CD4-positive, CD25-positive, alpha-beta regulatory T cell (primary cell): ENCODE results near the gene ZBED5. TPM values are rescaled to one million over a fixed set of nuclear protein-coding genes. Genes with fewer than 3 reads are reported as not detected.
"Not testable (repeated sequence)": the region's sequence is repeated elsewhere in the genome, so short reads cannot be mapped to it uniquely, and the experiment has no call there.

Experiments
- ATAC-seq, 2 donors: fragments of 150-1000 bp; cut with Tn5 transposase; one replicate each; pipeline ENCODE4 v1.10.0; 2021; ENCODE audit warnings: low read depth in 2 of 2, moderate number of reproducible peaks in 2 of 2, moderate library complexity in 1 of 2
- DNase-seq, 3 donors: peaks; one replicate each; pipeline versions ENCODE4 v3.0.0 to v3.0.0-alpha.2; 2012 to 2022; ENCODE audit warnings: mixed read lengths in 1 of 3
- H3K27ac ChIP-seq: one replicate; pipeline ENCODE4 v1.7.0; 2013; ENCODE audit warnings: mild to moderate bottlenecking, low read length; ENCODE audit not compliant: insufficient read depth, poor library complexity, severe bottlenecking
- H3K27me3 ChIP-seq: one replicate; pipeline ENCODE4 v1.7.0; 2013; ENCODE audit warnings: low read length; ENCODE audit not compliant: control insufficient read depth, insufficient read depth
- H3K36me3 ChIP-seq: one replicate; pipeline ENCODE4 v1.7.0; 2013; ENCODE audit warnings: mild to moderate bottlenecking, low read length, moderate library complexity; ENCODE audit not compliant: control insufficient read depth, insufficient read depth
- H3K4me1 ChIP-seq: 2 replicates; pipeline ENCODE4 v1.7.0; 2013; ENCODE audit warnings: mild to moderate bottlenecking, low read length; ENCODE audit not compliant: insufficient read depth, control insufficient read depth, poor library complexity, severe bottlenecking
- H3K4me3 ChIP-seq: one replicate; pipeline ENCODE4 v1.7.0; 2013; ENCODE audit warnings: low read depth, mild to moderate bottlenecking, low read length, moderate library complexity
- H3K9me3 ChIP-seq, 2 experiments: 1 replicate in 1 of 2; 2 replicates in 1 of 2; pipeline ENCODE4 v1.7.0; 2013; ENCODE audit warnings: low read length in 2 of 2, mild to moderate bottlenecking in 1 of 2, moderate library complexity in 1 of 2; ENCODE audit not compliant: control insufficient read depth in 2 of 2
- H3K27ac Mint-ChIP-seq, 3 donors: one replicate each; pipeline ENCODE4 v1.8.0; 2020 to 2022; ENCODE audit warnings: mild to moderate bottlenecking in 3 of 3, mixed read lengths in 3 of 3, moderate library complexity in 2 of 3
- H3K27me3 Mint-ChIP-seq: one replicate; pipeline ENCODE4 v1.8.0; 2022; ENCODE audit warnings: mild to moderate bottlenecking, mixed read lengths
- H3K36me3 Mint-ChIP-seq: one replicate; pipeline ENCODE4 v1.8.0; 2020; ENCODE audit warnings: mixed read lengths
- H3K4me1 Mint-ChIP-seq, 4 donors: one replicate each; pipeline ENCODE4 v1.8.0; 2020 to 2022; ENCODE audit warnings: mixed read lengths in 4 of 4, mild to moderate bottlenecking in 1 of 4
- H3K4me3 Mint-ChIP-seq, 4 donors: one replicate each; pipeline ENCODE4 v1.8.0; 2020 to 2022; ENCODE audit warnings: mild to moderate bottlenecking in 4 of 4, mixed read lengths in 4 of 4, moderate library complexity in 3 of 4
- H3K9me3 Mint-ChIP-seq, 7 donors: one replicate each; pipeline ENCODE4 v1.8.0; 2020 to 2022; ENCODE audit warnings: mixed read lengths in 7 of 7, mild to moderate bottlenecking in 3 of 7, moderate library complexity in 2 of 7
- polyA plus RNA-seq, 4 donors: library from polyadenylated mRNA; unstranded; fragments of 300-500 nt; fragmentation: Illumina TruSeq; gene quantifications; one replicate each; pipeline ENCODE4 v1.2.3, GENCODE V29; 2021
- total RNA-seq: library from RNA; stranded (reverse); gene quantifications from one replicate; pipeline ENCODE4 v1.2.3, GENCODE V29; 2022

Gene ZBED5
- total and polyA plus RNA-seq, 5 donors from 2014 or later, result 14.7 to 62.6 (median 20.1) TPM

GRCh38 chr11:10836884-10837283 is 21.0 kb downstream of the ZBED5 start:
- ATAC-seq, H3K27ac ChIP-seq, H3K36me3 ChIP-seq, DNase-seq, H3K4me3 Mint-ChIP-seq, H3K4me1 Mint-ChIP-seq, H3K36me3 Mint-ChIP-seq, H3K9me3 Mint-ChIP-seq, H3K27me3 ChIP-seq, H3K27me3 Mint-ChIP-seq, H3K4me1 ChIP-seq, H3K27ac Mint-ChIP-seq, H3K9me3 ChIP-seq, H3K4me3 ChIP-seq: not testable (repeated sequence)

DNA sequence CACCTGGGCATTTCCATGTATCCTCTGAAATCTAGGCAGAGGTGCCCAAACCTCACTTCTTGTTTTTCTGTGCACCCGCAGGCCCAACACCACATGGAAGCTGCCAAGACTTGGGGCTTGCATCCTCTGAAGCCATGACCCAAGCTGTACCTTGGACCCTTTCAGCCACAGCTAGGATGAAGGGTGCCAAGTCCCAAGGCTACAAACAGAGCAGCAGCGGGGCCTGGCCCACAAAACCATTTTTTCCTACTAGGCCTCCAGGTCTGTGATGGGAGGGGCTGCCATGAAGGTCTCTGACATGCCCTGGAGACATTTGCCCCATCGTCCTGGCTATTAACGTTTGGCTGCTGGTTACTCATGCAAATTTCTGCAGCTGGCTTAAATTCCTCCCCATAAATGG is 28.7 kb downstream of the ZBED5 start:
- no peaks in the 10 kb centered on the region for H3K9me3 Mint-ChIP-seq
- no peak for ATAC-seq
- Histone ChIP-seq H3K27me3 (no peaks in the 10 kb centered on the region), H3K4me3 (no peak overlapping the region), H3K9me3 (no peaks in the 10 kb centered on the region), H3K4me1 (peaks cover 5% of the 10 kb centered on the region), H3K36me3 (no peaks in the 10 kb centered on the region), H3K27ac (no peak overlapping the region)
- no peak overlapping the region for H3K27ac Mint-ChIP-seq
- no peak for DNase-seq
- H3K36me3 Mint-ChIP-seq, result peaks cover 10% of the 10 kb centered on the region
- no peak overlapping the region for H3K4me3 Mint-ChIP-seq
- peaks cover under 1 to 9% (median 8%) of the 10 kb centered on the region in 4 donors for H3K4me1 Mint-ChIP-seq
- H3K27me3 Mint-ChIP-seq, result no peaks in the 10 kb centered on the region

GRCh38 chr11:10828402-10828801 is 29.5 kb downstream of the ZBED5 start:
- Histone ChIP-seq H3K4me3 (no peak overlapping the region), H3K9me3 (no peaks in the 10 kb centered on the region), H3K36me3 (no peaks in the 10 kb centered on the region), H3K4me1 (peaks cover 5% of the 10 kb centered on the region), H3K27ac (no peak overlapping the region), H3K27me3 (no peaks in the 10 kb centered on the region)
- DNase-seq (no peak), ATAC-seq (no peak)
- Mint-ChIP-seq H3K9me3 (no peaks in the 10 kb centered on the region), H3K4me1 (peaks cover 4 to 11% (median 8%) of the 10 kb centered on the region in 4 donors), H3K4me3 (no peak overlapping the region), H3K27ac (no peak overlapping the region), H3K36me3 (peaks cover 10% of the 10 kb centered on the region), H3K27me3 (no peaks in the 10 kb centered on the region)

- Histone ChIP-seq H3K27me3 (no peaks in the 10 kb centered on the region), H3K36me3 (no peaks in the 10 kb centered on the region), H3K27ac (no peak overlapping the region), H3K4me1 (peaks cover 5% of the 10 kb centered on the region), H3K4me3 (no peak overlapping the region), H3K9me3 (no peaks in the 10 kb centered on the region)
- peaks cover 17% of the 10 kb centered on the region for H3K36me3 Mint-ChIP-seq
- no peaks in the 10 kb centered on the region for H3K27me3 Mint-ChIP-seq
- H3K9me3 Mint-ChIP-seq, result no peaks in the 10 kb centered on the region
- peaks cover 4 to 12% (median 11%) of the 10 kb centered on the region in 4 donors for H3K4me1 Mint-ChIP-seq
- peak; percentile 70 to 74 for ATAC-seq
- peak overlapping the region; percentile 7 to 82 (median 37) for H3K27ac Mint-ChIP-seq
- peak overlapping the region in 1 of 4 donors; percentile 25 for H3K4me3 Mint-ChIP-seq
- DNase-seq, result peak in 1 of 3 donors; percentile 20
These were observed 33.0 kb downstream of the ZBED5 start for GRCh38 chr11:10824888-10825287.

GRCh38 chr11:10823152-10823579 is 34.7 kb downstream of the ZBED5 start:
- Histone ChIP-seq H3K4me1 (peaks cover 5% of the 10 kb centered on the region), H3K36me3 (no peaks in the 10 kb centered on the region), H3K9me3 (no peaks in the 10 kb centered on the region), H3K27me3 (no peaks in the 10 kb centered on the region), H3K4me3 (no peak overlapping the region), H3K27ac (no peak overlapping the region)
- H3K4me3 Mint-ChIP-seq, result peak overlapping the region in 1 of 4 donors; percentile 7
- H3K27ac Mint-ChIP-seq, result peak overlapping the region in 1 of 3 donors; percentile 75
- no peaks in the 10 kb centered on the region for H3K27me3 Mint-ChIP-seq
- H3K9me3 Mint-ChIP-seq, result no peaks in the 10 kb centered on the region
- DNase-seq (no peak), ATAC-seq (no peak)
- H3K36me3 Mint-ChIP-seq, result peaks cover 16% of the 10 kb centered on the region
- peaks cover 4 to 12% (median 11%) of the 10 kb centered on the region in 4 donors for H3K4me1 Mint-ChIP-seq

DNA sequence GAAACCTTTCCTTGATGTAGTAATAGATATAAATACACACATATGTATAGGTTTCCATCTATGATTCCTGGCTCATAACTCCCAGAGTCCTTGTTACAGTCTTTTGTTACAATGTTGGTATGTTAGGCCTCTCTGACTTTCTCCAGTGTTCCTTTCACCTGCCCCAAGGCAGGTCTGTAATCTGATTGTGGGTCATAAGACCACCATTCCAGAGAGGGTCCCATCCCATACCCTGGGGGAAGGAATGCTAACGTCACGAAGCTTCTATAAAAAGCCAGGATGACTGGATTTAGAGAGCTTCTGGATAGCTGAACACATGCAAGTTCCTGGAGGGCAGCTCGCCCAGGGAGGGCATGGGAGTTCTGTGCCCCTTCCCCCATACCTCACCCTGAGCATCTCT is 35.4 kb downstream of the ZBED5 start:
- not testable (repeated sequence) for H3K27me3 ChIP-seq, H3K9me3 ChIP-seq, H3K27ac ChIP-seq, H3K4me1 ChIP-seq, H3K4me3 Mint-ChIP-seq, DNase-seq, ATAC-seq, H3K36me3 ChIP-seq, H3K9me3 Mint-ChIP-seq, H3K4me3 ChIP-seq, H3K27me3 Mint-ChIP-seq
- Mint-ChIP-seq H3K36me3 (peaks cover 13% of the 10 kb centered on the region), H3K27ac (peak overlapping the region in 1 of 3 donors; percentile 75), H3K4me1 (peaks cover 4 to 12% (median 11%) of the 10 kb centered on the region in 4 donors)

DNA sequence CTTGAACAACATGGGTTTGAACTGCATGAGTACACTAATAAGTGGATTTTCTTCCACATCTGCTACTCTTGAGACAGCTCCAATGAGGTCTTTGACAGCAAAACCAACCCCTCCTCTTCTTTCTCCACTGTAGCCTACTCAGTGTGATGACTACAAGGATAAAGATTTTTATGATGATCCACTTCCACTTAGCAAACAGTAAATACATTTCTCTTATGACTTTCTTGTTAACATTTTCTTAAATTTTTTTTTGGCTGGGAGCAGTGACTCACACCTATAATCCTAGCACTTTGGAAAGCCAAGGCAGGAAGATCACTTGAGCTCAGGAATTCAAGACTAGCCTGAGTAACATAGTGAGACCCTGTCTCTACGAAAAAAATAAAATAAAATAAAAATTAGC is 39.3 kb downstream of the ZBED5 start:
- Histone ChIP-seq H3K36me3 (no peaks in the 10 kb centered on the region), H3K27me3 (no peaks in the 10 kb centered on the region), H3K27ac (no peak overlapping the region), H3K4me3 (no peak overlapping the region), H3K9me3 (no peaks in the 10 kb centered on the region), H3K4me1 (no peaks in the 10 kb centered on the region)
- Mint-ChIP-seq H3K4me1 (peaks cover 0 to 5% (median 2%) of the 10 kb centered on the region in 4 donors), H3K36me3 (peaks cover 9% of the 10 kb centered on the region), H3K9me3 (no peaks in the 10 kb centered on the region), H3K4me3 (no peak overlapping the region), H3K27ac (no peak overlapping the region), H3K27me3 (no peaks in the 10 kb centered on the region)
- ATAC-seq (no peak), DNase-seq (no peak)

DNA sequence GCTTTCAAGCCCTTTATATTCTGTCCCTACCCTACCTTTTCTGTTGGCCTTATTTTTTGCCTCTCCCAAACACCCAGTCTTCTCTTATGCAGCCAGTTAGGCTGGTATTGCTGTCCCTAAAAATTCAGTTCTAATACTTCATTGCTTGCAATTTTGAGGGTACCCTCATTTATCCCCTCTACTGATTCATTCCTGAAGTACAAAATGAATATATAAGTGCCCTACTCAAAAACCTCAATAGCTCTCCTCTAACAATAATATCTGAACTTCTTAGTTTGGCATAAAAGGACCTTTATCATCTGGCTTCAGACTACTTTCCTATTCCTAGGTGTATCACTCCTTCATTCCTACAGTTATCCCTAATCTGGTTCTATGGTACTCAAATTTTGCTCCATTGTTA is 43.9 kb downstream of the ZBED5 start:
- DNase-seq (no peak), ATAC-seq (no peak)
- Histone ChIP-seq H3K27me3 (no peaks in the 10 kb centered on the region), H3K4me1 (peaks cover 13% of the 10 kb centered on the region), H3K27ac (no peak overlapping the region), H3K36me3 (no peaks in the 10 kb centered on the region), H3K9me3 (no peaks in the 10 kb centered on the region), H3K4me3 (no peak overlapping the region)
- Mint-ChIP-seq H3K36me3 (no peaks in the 10 kb centered on the region), H3K4me3 (no peak overlapping the region), H3K27me3 (no peaks in the 10 kb centered on the region), H3K4me1 (peaks cover 8 to 13% (median 9%) of the 10 kb centered on the region in 4 donors), H3K27ac (no peak overlapping the region), H3K9me3 (no peaks in the 10 kb centered on the region)
